ENCODE results near the gene CHRNA3.

DNA sequence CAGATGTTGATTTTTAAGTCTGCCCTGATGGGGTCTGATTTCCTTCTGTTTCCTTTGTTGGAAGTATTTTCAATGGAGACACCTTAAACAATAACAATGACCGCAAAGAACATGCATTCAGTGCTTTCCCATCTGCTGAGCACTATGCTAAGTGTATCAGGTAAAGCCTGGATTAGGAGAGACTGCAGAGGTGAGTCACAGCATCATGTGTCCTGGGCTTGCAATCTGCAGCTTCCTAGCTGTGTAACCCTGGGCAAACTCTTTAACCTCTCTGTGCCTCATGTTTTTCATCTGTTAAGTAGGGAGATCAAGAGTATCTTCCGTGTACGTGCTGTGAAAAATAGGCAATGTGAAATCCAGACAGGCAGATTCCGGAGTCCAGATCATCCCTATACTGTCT, 33.5 kb upstream of the CHRNA3 start:
- TF ChIP-seq, protein P1, sequence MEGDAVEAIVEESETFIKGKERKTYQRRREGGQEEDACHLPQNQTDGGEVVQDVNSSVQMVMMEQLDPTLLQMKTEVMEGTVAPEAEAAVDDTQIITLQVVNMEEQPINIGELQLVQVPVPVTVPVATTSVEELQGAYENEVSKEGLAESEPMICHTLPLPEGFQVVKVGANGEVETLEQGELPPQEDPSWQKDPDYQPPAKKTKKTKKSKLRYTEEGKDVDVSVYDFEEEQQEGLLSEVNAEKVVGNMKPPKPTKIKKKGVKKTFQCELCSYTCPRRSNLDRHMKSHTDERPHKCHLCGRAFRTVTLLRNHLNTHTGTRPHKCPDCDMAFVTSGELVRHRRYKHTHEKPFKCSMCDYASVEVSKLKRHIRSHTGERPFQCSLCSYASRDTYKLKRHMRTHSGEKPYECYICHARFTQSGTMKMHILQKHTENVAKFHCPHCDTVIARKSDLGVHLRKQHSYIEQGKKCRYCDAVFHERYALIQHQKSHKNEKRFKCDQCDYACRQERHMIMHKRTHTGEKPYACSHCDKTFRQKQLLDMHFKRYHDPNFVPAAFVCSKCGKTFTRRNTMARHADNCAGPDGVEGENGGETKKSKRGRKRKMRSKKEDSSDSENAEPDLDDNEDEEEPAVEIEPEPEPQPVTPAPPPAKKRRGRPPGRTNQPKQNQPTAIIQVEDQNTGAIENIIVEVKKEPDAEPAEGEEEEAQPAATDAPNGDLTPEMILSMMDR (IDR thresholded peaks at IDR 0.05; ENCODE audit: borderline replicate concordance, extremely low read depth, low read length, poor library complexity, severe bottlenecking): no peak
- no peak for TF ChIP-seq EZH2 (IDR thresholded peaks at IDR 0.05; ENCODE audit: borderline replicate concordance, low read depth, low read length, severe bottlenecking)

Data from DND-41 (cell line).